DND-41 (cell line): Measurements from ENCODE around the gene VWA5B1.

ENCODE experiments used
- CTCF ChIP-seq: IDR thresholded peaks from 2 replicates; pipeline ENCODE4 v1.5.1; 2012; ENCODE audit warnings: borderline replicate concordance, low read length, moderate library complexity, mild to moderate bottlenecking; ENCODE audit not compliant: poor library complexity, severe bottlenecking; ENCODE audit errors: extremely low read depth
- EZH2 ChIP-seq: IDR thresholded peaks from 3 replicates; pipeline ENCODE4 v1.6.1; 2012; ENCODE audit warnings: borderline replicate concordance, low read depth, mild to moderate bottlenecking, moderate library complexity, low read length, inconsistent platforms; ENCODE audit not compliant: severe bottlenecking

- TF ChIP-seq CTCF (no peak), EZH2 (no peak)
Observed at GRCh38 chr1:20399606-20400180, 109.0 kb downstream of the VWA5B1 start.
